ENCODE results near the gene ADGRA1.

Gene ADGRA1

DNA sequence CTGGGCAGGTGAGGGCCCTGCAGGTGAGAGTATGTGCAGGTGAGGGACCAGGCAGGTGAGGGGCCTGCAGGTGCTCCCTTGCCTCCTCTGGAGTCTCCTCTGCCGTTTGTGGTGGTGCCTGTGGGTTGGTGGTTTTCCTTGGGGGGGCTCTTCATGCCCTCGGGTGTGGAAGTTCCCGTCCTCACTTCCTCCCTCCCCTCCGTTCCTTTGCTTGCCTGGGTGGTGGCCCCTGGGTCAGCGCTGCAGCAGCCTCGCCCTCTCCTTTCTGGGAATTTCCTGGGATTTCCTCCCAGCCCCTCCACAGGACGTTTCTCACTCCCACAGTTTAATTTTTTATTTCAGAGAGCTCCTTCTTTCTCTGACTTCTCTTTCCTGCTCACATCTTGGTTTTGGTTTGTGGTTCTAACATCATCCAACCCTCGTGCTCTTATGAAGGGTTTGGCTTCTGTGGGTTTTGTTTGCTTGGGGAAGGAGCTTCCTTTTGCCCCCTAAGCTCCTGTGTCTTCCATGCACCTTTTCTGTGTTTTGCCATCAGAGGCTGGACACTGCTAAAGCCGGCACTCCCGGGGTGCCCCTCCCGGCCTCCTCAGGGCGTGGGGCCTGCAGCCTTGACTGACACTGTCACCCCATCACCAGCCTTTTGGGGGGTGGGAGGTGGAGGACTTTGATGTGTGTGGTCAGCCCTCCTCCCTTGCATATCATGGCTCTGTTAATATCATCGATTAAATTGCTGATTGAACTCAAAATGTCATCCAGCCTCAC is 29.2 kb upstream of the ADGRA1 start:
- DNase-seq: peak; percentile 4

DNA sequence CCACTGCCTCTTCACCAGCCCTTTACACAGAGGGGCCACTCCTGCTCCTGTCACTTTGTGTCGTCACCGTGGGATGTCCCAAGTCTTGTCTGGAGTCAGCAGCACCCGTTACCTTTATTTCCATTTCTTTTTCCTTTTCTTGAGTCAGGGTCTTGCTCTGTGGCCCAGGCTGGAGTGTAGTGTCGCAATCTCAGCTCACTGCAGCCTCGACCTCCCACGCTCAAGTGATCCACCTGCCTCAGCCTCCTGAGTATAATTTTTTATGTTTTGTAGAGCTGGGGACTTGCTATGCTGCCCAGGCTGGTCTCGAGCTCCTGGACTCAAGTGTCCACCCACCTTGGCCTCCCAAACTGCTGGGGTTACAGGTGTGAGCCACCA is 28.6 kb upstream of the ADGRA1 start:
- no peak for DNase-seq

DNA sequence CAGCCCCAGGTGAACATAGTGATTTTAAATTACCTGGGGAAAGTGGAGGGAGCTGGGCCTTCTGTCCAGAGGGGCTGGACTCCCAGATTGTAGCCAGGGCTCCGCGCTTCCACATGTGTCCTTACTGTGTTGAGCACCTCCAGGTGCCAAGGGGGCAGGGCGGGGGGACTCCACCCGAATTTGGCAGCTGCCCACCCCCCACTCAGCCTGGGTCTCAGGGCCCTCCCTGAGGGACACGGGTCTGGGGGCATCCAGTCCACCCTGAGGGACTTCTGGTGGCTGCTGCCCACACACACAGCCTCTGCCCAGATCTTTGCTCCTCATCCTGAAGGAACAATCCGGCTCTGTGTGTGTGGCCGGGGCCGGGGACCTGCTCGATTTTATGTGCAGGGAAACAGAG is 28.2 kb upstream of the ADGRA1 start:
- no peak for DNase-seq

DNA sequence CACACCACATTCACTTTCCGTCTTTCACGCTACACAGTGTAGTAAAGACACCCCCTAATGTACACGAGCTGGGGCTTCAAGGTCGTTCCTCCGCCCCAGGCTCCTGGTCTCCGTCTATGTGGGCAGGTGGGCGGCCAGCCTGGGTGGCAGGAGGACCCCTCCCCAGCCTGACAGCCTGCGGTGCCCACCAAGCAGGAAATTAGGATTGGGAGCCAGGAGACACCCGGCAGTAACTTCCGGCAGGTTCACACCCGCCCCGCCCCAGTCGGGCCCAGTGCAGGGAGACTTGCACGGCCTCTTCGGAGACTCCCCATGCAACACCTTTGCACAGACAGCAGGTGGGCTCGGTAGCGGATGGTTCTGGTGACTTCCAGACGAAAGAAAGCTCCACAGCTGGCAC is 27.7 kb upstream of the ADGRA1 start:
- no peak for DNase-seq

DNA sequence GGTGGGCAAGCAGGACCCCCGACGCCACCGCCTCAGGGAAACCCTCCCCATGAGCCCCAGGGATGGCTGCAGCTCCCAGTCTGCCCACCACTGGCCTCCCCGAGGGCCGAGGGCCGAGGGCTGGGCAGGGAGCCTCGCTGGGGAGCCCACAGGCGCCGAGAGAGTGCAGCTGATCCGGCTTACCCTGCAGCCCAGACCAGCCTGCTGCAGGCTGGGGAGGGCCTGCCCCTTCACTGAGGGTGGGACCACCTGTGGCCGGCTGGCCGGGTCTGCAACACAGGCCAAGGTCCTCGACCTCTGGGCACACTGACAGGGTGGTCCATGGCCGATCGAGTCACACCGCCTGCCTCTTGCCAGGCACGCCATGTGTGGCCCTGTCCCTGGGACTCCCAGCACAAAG is 27.3 kb upstream of the ADGRA1 start:
- DNase-seq: no peak

DNA sequence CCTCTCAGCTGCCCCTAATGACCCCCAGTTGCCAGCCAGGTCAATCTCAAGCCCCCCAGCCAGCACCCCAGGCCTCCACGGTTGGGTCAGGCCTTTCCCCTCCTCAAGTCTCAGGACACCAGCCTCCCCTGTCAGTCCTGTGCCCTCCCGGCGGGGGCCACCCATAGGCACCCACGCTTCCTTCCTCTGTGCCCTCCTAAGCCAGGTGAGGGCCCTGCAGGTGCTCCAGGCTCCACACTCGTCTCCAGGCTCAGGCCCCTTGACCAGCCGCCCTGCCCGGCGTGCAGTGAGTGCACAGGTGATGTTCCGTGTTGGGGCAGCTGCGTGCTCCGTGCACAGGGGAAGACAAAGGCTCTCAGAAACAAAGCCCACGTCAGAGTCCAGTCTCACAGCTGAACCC is 26.8 kb upstream of the ADGRA1 start:
- DNase-seq: no peak

DNA sequence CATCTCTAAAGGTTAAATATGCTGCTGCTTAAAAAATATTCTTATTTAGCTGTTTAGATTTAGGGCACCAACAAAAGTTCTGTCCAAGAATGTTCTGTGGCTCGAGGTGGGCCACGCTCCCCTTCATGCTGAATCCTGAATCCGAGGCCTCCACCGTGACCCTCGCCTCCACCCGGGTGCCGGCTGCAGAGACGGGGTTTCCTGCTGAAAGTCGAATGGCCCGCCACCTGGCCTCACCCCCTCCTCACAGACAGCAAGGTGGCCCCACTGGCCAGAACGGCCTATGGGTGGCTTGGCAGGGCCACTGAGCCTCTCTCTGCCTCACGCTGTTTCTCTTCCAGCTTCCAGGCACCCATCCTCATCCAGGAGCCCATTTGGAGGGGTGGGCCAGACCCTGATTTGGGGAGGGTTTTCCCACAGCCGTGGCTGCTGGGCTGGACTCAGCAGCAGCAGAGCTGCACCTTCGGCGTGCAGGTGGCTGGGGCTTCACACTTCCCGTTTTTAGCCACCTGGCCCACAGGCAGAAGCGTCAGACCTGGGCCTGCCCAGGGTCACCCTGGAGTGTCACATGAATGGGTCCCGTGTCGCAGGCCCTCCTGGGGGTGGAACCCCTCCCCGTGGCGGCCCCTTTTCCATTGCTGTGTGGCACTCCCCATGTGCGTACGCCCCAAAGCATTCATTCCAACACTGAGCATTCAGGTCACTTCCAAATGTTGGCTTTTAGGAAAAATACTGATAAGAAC is 26.3 kb upstream of the ADGRA1 start:
- no peak for DNase-seq

DNA sequence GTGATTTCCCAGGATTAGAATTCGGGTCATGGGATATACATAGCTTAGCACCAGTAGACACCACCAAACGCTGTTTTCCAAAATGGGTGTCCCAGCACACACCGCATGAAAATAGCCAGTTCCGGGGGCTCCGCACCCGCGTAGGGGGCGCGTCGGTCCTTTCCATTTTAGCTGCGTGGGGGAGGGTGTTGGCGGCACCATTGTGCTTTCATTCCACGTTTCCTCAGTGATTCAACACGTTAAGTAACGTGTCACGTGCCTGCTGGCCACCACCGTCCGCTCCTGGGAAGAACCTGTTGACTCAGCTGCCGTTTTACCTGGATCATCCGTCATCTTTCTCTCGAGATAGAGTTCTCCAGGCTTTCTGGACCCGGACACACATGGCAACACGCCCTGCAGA is 25.6 kb upstream of the ADGRA1 start:
- DNase-seq: no peak

DNA sequence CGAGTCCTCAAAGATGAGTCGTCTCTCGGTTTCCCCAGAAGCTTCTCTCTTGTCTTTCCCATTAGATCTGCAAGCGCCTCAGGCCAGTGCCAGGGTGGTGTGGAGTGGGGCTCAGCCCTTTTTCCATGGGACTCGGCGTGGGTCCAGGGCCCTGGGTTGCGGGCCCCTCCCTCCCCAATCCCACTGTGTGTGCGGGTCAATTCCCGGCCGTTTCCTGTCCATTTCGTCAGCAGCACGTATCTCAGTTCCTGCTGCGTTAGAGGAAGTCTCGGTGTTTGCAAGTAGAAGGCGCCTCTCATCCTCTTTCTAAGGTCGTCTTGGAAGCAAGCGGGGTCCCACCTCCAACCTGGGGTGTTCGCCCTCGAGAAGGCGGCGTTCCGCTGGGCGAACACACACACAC is 25.1 kb upstream of the ADGRA1 start:
- DNase-seq: no peak

DNA sequence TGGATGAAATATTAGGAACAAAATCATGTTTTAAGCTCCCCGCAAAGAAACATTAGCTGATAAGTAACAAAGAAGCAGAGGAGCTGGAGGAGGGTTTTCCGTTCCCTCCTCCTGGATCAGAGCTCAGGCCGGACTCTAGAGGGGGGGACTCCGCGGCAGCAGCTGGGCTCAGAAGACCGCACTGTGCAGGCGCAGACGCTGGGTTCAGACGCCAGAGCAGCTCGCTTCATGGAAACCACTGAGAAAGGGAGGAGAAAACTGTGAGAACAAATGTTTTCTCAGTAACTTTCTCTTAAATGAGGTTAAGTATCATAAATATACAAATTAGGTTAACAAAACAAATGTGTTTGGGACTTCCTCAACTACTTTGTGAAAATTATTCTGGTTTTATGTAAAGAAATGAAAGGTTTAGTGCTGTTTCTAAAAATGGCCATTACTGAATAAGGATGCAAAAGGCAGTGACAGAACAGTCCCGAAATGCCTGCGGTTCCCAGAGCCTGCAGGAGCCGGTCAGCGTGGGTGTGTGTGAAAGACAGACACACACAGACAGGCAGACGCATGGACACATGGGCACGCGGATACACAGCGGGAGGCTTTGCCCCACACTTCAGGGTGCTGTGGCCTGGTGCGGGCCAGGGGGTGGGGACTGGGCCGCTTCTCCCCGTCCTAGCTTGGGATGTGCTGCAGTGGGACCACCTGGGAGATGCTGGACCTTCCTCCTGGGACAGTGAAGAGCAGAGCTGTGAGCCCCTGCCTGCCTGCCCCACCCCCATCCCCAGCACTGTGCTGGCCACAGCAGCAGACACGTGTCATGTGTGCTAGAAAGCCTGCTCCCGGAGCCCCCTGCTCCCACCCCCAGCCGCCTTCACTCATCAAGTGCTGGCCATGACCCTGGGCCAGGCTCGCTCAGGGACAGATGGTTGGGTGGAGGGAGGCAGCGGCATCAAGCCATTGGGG is 20.3 kb upstream of the ADGRA1 start:
- DNase-seq: no peak

DNA sequence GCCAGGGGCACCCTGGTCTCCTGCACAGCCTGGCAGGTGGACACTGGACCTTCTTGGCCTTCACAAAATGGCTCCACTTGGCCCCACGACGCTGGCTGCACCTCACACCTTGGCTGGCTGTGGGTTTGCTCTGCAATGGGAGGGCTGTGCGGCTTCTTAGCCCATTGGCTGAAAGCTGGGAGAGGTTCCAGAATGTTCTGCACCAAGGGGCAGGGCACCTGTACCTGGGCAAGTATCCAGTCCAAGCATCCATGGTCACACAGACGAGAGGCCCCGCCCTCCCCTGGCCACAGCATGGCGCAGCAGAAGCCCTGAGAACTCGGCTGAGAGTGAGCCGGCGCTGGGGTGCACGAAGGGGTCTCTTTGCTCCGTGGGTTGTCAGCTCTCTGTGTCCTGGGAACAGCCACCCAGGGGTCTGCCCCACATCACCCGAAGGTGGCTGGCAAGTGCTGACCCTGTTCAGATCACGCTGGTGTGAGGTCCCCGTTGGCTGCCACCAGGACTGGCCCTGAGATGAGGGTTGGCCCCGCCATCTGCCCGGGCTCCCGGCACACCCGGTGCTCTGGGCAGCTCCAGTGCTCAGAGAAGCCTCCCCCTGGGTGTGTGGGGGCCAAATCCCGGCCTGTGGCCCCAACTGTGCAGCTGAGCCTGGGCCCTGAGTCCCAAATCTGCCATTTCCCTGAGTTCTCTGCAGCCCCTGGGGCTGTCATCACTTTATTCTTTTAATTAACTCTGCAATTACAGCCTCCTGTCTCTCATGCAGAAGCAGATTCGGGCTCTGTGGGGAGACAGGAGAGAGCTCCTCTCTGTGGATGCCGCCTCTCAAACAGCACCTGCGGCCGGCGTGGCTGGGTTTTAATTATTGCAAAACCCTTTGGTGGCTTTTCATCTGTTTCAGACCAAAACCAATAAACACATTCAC is 19.4 kb upstream of the ADGRA1 start:
- DNase-seq: no peak

DNA sequence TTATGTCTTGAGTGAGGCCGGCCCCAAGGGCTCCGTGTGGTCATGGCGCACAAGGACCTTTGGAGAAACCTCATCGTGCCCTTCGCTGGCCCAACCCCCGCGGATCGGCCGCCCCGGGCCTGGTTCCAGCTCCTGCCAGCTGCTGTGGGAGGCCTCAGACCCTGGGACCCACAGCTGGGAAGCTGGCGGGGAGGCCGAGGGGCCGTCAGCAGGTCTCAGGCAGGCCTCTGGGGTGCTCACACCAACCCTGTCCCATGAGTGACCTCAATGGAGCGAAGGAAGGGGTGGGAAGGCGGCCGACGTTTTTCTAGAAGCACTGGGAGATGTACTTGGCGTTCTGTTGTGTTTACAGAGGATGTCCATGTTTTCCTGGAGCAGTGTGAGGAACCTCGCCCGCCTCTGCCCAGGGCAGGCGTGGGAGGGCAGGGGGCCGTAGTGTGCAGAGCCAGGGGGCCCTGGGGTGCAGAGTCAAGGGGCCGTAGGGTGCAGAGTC is 18.6 kb upstream of the ADGRA1 start:
- no peak for DNase-seq

DNA sequence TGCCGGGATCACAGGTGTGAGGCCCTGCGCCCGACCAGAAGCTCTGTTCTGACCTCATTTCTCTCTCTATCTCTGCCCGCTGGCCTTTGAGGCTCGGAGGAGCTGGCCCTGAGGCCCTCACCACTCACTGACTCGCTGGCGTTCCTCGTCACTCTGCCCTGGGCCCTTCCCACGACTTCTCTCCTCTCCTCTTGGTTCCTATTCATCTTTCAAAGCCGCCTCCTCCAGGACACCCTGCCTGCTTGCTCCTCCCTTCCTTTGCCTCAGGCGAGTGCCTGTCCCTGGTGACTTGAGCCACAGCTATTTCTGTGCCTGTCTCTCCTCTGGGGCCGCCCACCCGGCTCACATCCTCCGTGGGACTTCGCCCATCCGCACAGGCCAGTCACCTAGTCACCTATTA is 17.3 kb upstream of the ADGRA1 start:
- DNase-seq: no peak

DNA sequence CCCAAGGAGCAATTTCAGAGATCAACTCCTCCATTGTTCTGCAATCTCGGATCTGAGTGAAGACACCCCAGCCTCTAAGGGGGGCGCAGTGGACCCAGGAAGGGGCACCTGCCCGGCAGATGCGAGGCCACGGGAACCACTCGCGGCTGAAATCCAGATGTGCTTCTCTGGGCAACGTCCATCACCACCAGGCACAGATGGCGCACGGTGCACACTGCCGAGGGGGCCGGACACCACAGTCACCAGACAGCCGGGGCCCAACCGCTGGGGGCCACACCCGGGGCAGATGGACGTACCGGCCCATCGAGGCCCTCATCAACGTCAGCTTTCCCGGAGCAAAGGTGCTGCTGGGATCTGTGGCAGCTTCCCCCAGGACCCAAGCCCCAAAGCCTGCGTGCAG is 16.9 kb upstream of the ADGRA1 start:
- DNase-seq: no peak

DNA sequence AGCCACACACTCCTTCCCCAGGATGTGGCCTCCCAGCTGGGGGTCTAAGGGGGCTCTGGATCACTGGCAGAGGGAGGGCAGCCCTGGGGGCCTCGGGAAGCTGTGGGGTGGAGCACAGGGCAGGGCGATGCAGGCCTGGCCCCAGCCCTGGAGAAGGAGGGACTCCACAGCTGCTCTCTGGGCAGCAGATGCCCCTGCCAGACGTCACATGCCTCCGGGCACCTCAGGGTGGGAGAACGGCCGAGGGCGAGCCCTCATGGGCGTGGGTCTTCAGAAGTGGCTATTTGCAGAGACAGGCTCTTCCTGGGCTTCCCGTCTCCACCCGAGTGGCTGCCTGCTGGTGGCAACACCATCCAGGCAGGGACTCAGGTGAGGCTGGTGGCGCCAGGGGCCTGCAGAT is 16.0 kb upstream of the ADGRA1 start:
- DNase-seq: no peak

DNA sequence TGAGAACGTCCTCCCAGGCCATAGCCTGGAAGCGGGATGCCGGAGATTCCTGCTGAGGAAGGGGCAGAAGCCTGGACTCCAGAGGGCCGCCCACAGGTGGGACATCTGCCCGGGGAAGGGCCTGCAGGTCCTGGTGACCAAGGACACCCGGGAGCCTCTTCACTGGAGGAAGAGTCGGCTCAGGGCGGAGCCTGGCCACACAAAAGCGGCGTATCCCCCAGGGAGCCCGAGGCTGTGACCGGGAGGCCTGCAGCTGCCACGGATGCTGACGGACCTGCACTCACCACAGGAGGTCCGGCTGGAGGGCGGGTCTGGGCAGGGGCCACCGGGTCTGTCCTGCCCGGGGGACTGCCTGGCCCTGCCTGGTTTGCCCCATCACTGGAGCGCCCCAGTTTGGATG is 15.5 kb upstream of the ADGRA1 start:
- DNase-seq: no peak

DNA sequence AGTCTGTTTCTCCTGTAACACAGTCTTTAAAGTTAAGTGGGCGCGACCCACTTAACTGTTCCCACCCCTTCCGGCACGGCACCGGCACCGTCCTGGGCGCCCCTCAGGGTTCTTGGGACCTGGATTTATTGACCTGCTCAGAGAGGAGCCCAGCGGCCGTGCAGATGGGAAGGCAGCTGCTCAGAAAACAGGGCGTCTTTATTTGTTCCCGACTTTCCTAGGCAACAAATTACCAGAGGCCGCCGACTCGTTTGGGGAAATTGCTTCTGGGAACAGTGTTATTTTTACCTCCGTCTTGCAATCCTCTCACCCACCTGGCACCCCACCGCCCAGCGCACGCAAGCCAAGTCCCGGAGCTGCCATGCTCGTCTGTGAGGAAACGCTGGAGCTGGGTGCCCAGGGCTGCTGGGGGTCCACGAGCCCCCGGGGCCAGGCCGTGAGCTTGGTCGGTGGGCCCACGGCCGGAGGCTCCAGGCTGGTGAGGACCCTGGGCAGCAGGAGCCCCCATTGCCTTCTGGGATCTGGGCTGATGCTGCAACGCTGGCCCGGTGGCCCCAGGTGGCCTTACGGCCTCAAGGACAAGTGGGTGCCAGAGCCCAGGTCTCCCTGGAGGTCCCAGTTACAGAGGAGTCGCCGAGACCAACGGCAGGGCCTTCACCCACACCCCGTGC is 14.9 kb upstream of the ADGRA1 start:
- DNase-seq: no peak

DNA sequence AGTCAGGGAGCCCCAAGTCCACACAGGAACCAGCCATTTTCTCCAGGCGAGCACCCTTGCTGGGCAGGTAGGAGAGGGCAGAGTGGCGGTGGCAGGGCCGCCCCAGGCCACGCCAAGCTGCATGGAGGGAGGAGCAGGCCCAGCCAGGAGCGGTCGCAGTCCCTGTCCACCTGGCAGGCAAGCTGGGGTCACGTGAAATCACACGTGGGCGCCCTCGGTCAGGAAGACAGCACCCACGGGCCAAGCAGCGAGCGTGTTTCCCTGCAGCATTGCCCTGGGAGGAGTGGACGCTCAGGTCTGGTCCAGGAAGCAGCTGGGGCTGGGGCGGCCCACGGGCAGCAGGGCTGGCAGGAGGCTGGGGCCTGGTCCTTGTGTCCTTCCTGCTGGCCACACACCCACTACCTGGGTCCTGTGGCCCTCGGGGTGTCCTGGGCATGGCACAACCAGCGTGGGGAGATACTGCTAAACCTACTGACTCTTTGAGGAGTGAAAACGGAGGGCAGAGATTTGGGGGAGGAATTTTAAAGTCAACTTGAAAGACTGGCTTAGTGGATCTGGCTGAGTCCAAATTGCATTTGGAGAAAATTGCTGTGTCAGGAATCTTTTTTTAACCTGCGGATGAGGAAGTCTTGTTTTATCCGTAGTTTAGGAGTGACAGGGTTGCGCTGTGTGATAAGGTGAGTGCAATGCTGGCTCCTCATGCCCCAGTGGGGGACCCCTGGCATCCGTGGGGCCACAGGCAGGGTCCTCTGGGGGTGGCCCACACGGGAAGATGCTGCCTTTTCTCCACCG is 12.2 kb upstream of the ADGRA1 start:
- no peak for DNase-seq

DNA sequence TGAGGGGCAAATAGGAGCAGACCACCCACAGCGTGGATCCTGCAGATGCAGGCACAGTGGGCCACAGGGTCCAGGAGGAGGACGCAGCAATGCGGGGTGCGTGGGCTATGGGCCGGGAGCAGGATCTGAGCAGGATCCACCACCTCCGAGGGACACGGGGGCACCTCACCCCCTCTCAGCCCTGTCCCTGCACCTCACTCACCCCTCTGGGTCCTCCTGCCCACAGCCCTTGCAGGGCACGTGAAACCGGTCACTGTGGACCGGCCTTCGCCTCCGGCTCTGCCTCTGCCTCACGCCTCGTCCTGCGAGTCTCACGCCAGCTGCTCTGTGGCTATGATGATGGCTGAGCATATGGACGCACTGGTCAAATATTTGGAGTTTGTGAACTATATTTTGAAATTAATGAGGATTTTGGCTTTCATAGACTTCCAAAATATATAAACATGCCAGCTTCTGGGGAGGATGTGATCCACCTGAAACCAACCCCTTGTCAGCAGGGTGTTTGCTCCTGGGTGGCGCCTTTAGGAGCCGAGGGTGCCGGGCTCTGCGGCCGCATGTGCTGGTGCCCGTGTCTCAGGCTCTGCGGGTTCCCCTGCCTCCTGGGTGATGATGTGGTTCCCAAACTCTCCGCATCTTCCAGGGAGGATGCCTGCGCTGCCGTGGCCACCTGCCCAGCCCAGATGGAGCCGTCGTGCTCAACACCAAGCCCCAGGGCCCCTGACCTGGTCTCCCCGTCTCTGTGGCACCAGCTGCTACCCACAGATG is 11.3 kb upstream of the ADGRA1 start:
- DNase-seq: no peak
